Kidney glomerular epithelial cell (primary cell): Measurements from ENCODE around the gene PRSS36.

Experiments
- DNase-seq: peaks from one replicate; lab custom pipeline; 2025; lab: John Stamatoyannopoulos, UW

Gene PRSS36

DNA sequence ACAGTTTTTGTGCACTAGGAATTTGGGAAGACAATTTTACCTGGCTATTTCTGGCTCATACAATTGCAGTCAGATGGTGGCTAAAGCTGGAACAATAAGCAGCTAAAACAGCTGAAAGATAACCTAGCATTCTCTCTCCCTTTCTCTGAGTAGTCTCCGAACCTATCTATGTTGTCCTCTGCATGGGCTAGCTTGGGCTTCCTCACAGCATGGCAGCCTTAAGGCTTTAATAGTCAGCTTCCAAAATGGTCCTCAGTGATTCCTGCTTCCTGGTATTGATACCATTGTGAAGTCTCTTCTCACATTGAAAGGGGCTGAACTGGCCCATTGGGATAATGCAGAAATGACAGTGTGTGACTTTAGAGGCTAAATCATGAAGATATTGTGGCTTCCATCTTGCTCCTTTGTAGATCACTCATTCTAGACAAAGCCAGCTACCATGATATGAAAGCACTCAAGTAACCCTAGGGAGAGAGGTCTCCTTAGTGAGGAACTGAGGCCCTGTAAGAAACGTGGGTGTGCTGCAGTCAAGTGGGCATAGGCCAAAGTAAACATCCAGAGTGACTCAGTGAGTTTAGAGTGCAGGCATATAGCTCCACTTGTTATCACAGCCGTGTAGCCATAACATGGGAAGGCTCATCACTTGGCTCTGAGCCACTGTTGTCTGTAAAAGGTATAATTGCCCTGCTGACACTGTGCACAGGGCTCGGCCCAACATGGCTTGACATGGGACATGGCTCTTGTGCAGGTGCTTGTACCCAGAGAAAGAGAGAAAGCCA lies 49.8 kb downstream of the PRSS36 start:
- DNase-seq: peak; percentile 20

DNA sequence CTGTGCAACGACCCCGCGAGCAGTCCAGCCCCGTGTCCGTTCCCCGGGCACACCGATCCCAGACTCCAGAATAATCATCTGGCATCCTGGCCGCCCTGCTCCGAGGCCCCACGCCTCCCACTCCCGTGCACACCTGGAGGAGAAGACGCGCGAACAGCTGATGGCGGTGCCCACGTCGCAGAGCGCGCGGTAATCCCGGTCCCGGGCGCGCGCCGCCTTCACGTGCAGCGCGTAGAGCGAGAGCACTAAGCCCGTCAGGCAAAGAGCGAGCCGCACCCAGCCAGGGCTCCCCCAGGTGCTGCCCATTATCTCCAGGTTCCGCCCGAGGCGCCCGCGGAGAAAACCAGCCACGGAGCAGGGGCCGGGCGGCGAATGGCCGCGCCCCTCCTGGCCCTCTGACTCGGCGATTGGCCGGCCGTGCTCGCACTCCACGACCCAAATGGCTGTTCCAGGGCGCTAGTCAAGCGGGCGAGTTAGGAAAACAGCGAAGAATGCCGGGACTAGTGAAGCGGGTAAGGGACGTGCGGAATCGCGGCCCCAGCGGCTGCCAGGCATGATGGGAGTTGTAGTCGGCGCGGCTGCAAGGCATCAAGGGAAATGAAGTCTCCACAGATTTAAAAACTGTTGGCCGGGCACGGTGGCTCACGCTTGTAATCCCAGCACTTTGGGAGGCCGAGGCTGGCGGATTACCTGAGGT lies 55.3 kb downstream of the PRSS36 start, which contains the start of gene VKORC1:
TSS of gene VKORC1 (minus strand) at position 374 of the 697 bp plus-strand sequence. CDS start at position 306, 68 bp downstream.
- DNase-seq: peak; percentile 95

DNA sequence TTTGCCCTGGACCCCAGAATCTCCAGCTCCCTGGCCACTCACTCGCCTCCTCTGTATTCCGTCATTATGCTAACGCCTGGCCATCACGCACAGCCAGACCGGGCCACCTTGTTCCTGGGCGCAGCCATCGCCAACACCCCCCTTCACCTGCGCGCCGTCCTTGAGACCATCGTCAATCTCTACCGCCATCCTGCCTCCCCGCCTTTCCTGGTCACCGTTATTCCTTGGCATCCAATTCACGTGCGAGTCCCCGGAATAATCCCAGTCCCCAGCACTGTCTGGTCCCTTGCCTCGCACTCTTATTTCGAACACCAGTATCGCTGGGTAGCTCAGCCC lies 55.8 kb downstream of the PRSS36 start:
- peak; percentile 5 for DNase-seq

DNA sequence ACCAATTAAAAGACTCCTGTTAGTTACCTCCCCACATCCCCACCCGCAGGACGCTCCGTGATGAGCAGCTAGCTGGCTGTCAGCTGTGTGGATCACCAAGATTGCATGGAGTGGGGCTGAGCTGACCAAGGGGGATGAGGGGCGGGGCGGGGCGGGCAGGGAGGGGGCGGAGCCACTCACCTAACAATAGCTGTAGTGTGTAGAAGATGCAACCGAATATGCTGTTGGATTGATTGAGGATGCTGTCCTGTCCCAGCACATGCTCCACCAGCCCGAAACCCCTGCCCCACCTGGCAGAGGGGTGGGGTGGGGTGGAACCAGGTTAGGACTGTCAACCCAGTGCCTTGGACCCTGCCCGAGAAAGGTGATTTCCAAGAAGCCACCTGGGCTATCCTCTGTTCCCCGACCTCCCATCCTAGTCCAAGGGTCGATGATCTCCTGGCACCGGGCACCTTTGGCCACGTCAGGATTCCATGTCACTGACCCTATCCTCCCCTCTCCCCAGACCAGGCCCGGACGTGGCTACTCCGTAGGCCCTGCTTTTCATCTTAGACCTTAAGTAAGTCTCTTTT lies 56.6 kb downstream of the PRSS36 start:
- peak; percentile 5 for DNase-seq

DNA sequence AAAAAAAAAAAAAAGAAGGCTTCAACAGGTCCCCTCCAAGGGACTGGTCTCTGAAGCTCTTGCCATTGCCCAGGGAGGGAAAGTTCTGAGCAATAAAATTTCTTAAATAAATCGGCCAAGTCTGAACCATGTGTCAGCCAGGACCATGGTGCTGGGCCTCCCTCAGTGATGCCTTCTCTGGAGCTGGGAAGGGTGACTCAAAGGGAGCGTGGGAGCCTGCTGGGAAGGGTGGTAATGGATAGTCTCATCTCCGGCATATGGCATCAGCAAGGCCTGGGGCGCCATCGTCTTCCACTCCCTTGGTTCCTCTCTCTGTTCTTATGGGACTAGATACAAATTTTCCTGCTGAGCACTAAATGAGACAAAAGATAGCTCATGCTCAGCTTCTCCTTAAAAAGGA lies 57.5 kb downstream of the PRSS36 start:
- DNase-seq: no peak

DNA sequence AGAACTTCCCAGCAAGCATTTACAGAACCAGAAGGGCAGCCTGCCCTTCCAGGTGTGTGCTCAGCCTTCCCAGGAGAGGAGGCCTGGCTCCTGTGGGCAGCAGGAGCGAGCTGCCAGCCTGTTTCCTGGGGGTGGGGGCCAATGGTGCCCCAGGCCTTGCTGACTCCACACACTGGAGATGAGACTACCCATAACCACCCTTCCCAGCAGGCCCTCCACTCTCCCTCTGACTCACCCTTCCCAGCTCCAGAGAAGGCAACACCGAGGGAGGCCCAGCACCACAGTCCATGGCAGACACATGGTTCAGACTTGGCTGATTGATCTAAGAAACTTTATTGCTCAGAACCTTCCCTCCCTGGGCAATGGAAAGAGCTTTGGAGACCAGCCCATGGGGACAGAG lies 59.3 kb downstream of the PRSS36 start:
- no peak for DNase-seq

DNA sequence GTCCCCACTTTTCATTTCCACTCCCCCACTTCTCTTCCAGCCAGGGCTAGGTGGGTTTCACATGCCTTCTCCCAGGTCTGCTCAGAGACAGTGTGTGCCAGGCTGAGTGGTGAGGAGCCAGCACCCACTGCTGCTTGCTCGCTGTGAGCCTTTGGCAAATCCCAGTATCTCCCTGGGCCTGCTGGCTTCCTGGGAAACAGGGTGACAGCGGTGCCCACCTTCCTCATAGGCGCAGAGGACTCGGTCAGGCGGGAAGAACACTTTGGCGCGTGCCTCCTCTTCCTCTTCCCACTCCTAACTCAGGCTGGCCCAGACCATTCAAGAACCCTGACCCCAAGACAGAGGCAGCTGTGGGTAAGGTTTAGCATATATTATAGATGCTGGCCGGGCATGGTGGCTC lies 60.7 kb downstream of the PRSS36 start:
- DNase-seq: no peak
